ENCODE results near the gene B3GAT3.

The B3GAT3 gene

GRCh38 chr11:62610403-62610802 is 11.4 kb downstream of the B3GAT3 start:
- TF ChIP-seq CTCF (IDR thresholded peaks at IDR 0.05; ENCODE audit: control insufficient read depth, insufficient read depth, low read depth, low read length, missing control alignments), result no peak
- no peak overlapping the region for H3K4me3 ChIP-seq (ENCODE audit: control insufficient read depth, low read depth, low read length)
- no peak for DNase-seq (ENCODE audit: low read depth)

- no peak for TF ChIP-seq CTCF (IDR thresholded peaks at IDR 0.05; ENCODE audit: control insufficient read depth, insufficient read depth, low read depth, low read length, missing control alignments)
- no peak overlapping the region for H3K4me3 ChIP-seq (ENCODE audit: control insufficient read depth, low read depth, low read length)
- no peak for DNase-seq (ENCODE audit: low read depth)
Measured at GRCh38 chr11:62608776-62609175, 13.0 kb downstream of the B3GAT3 start.

GRCh38 chr11:62607714-62608113 is 14.1 kb downstream of the B3GAT3 start:
- DNase-seq (ENCODE audit: low read depth), result no peak
- no peak for TF ChIP-seq CTCF (IDR thresholded peaks at IDR 0.05; ENCODE audit: control insufficient read depth, insufficient read depth, low read depth, low read length, missing control alignments)

GRCh38 chr11:62605902-62606301 is 15.9 kb downstream of the B3GAT3 start:
- no peak for DNase-seq (ENCODE audit: low read depth)
- no peak overlapping the region for H3K4me3 ChIP-seq (ENCODE audit: control insufficient read depth, low read depth, low read length)
- no peak for TF ChIP-seq CTCF (IDR thresholded peaks at IDR 0.05; ENCODE audit: control insufficient read depth, insufficient read depth, low read depth, low read length, missing control alignments)

More at GRCh38 chr11:62607714-62608113, 14.1 kb downstream of the B3GAT3 start:
- no peak overlapping the region for H3K4me3 ChIP-seq (ENCODE audit: control insufficient read depth, low read depth, low read length)

- H3K4me3 ChIP-seq (ENCODE audit: control insufficient read depth, low read depth, low read length), result no peak overlapping the region
- TF ChIP-seq CTCF (IDR thresholded peaks at IDR 0.05; ENCODE audit: control insufficient read depth, insufficient read depth, low read depth, low read length, missing control alignments), result no peak
- DNase-seq (ENCODE audit: low read depth), result no peak
Measured at GRCh38 chr11:62605467-62605866, 16.3 kb downstream of the B3GAT3 start.

- TF ChIP-seq CTCF (IDR thresholded peaks at IDR 0.05; ENCODE audit: control insufficient read depth, insufficient read depth, low read depth, low read length, missing control alignments), result no peak
- DNase-seq (ENCODE audit: low read depth), result no peak
- no peak overlapping the region for H3K4me3 ChIP-seq (ENCODE audit: control insufficient read depth, low read depth, low read length)
Measured at GRCh38 chr11:62604460-62605120, 17.2 kb downstream of the B3GAT3 start.

All from AG09309 (cell line).